SK-N-SH (cell line): ENCODE data around the gene GPRC5A. TPM values are rescaled to one million over a fixed set of nuclear protein-coding genes. Genes with fewer than 3 reads are reported as not detected.
A peak's percentile ranks its signal among the peaks of the same experiment; 100 is the strongest.

ENCODE experiments used
- ELF1 ChIP-seq: IDR thresholded peaks from 2 replicates; pipeline ENCODE4 v1.4.0; 2012
- GABPA ChIP-seq: IDR thresholded peaks from 2 replicates; pipeline ENCODE4 v1.4.0; 2012; ENCODE audit warnings: low read depth, mild to moderate bottlenecking
- IRF3 ChIP-seq: fragments of 150-350 bp; IDR thresholded peaks from 2 replicates; pipeline ENCODE4 v1.6.1; 2016; ENCODE audit warnings: mild to moderate bottlenecking, low read depth, low read length
- MEF2A ChIP-seq: IDR thresholded peaks from 2 replicates; pipeline ENCODE4 v1.4.0; 2012; ENCODE audit warnings: low read depth, borderline replicate concordance
- MXI1 ChIP-seq: IDR thresholded peaks from 2 replicates; pipeline ENCODE4 v1.6.1; 2012; ENCODE audit warnings: mild to moderate bottlenecking, low read depth, low read length, improper control_type of control experiment
- NFIC ChIP-seq: IDR thresholded peaks from 2 replicates; pipeline ENCODE4 v1.4.0; 2012; ENCODE audit warnings: borderline replicate concordance
- NRF1 ChIP-seq: IDR thresholded peaks from 2 replicates; pipeline ENCODE4 v1.6.1; 2012; ENCODE audit warnings: low read depth, mild to moderate bottlenecking, low read length
- PBX3 ChIP-seq: IDR thresholded peaks from 2 replicates; pipeline ENCODE4; 2012
- POLR2AphosphoS5 ChIP-seq: IDR thresholded peaks from 2 replicates; pipeline ENCODE4 v1.6.1; 2012; ENCODE audit warnings: low read depth, low read length
- RAD21 ChIP-seq: IDR thresholded peaks from 2 replicates; pipeline ENCODE4 v1.6.1; 2012; ENCODE audit warnings: mild to moderate bottlenecking, low read length
- REST ChIP-seq: IDR thresholded peaks from 2 replicates; pipeline ENCODE4 v1.6.1; 2012; ENCODE audit warnings: mild to moderate bottlenecking, low read depth, low read length, moderate library complexity
- RXRA ChIP-seq: IDR thresholded peaks from 2 replicates; pipeline ENCODE4 v1.4.0; 2012; ENCODE audit warnings: low read depth, mild to moderate bottlenecking, borderline replicate concordance
- SIN3A ChIP-seq: IDR thresholded peaks from 2 replicates; pipeline ENCODE4 v1.6.1; 2012; ENCODE audit warnings: low read depth, mild to moderate bottlenecking, low read length, moderate library complexity, borderline replicate concordance
- SMC3 ChIP-seq: IDR thresholded peaks from 2 replicates; pipeline ENCODE4 v1.6.1; 2012; ENCODE audit warnings: low read depth, low read length, improper control_type of control experiment
- TAF1 ChIP-seq: IDR thresholded peaks from 2 replicates; pipeline ENCODE4 v1.6.1; 2012; ENCODE audit warnings: low read depth, mild to moderate bottlenecking, low read length, moderate library complexity, borderline replicate concordance
- TCF12 ChIP-seq: IDR thresholded peaks from 2 replicates; pipeline ENCODE4 v1.4.0; 2012
- TEAD4 ChIP-seq: IDR thresholded peaks from 2 replicates; pipeline ENCODE4 v1.4.0; 2012; ENCODE audit warnings: mild to moderate bottlenecking, borderline replicate concordance; ENCODE audit not compliant: insufficient read depth
- USF1 ChIP-seq: IDR thresholded peaks from 2 replicates; pipeline ENCODE4 v1.4.0; 2012; ENCODE audit warnings: low read depth, borderline replicate concordance
- ZBTB33 ChIP-seq: IDR thresholded peaks from 2 replicates; pipeline ENCODE4 v1.4.0; 2012; ENCODE audit warnings: low read depth, borderline replicate concordance
- polyA plus RNA-seq, 3 experiments: library from polyadenylated mRNA; depleted of rRNA; stranded (reverse); fragments of >200 nt; gene quantifications; 2 replicates each; pipeline ENCODE4 v1.2.3, GENCODE V29; 2012

The GPRC5A gene
- polyA plus RNA-seq, 1 of the 3 experiments (the other 2 are of a cell fraction) = 12.7 TPM

- TF ChIP-seq PBX3 = peak; percentile 56
- TF ChIP-seq ZBTB33 = no peak
- no peak for TF ChIP-seq SMC3
- peak; percentile 93 for TF ChIP-seq TEAD4
- no peak for TF ChIP-seq GABPA
- no peak for TF ChIP-seq TAF1
- TF ChIP-seq USF1 = 0 out of 2 replicates have a peak, but pooled peaks have one; percentile 13
- TF ChIP-seq RXRA = peak; percentile 97
- TF ChIP-seq SIN3A = no peak
- no peak for TF ChIP-seq IRF3
- no peak for TF ChIP-seq MXI1
- peak; percentile 50; the same call in 1 of the 2 replicates for TF ChIP-seq POLR2AphosphoS5
- peak; percentile 74; the same call in 1 of the 2 replicates for TF ChIP-seq NFIC
- peak; percentile 22; the same call in 1 of the 2 replicates for TF ChIP-seq MEF2A
- TF ChIP-seq REST = 0 out of 2 replicates have a peak, but pooled peaks have one; percentile 24
- TF ChIP-seq TCF12 = peak; percentile 81
- no peak for TF ChIP-seq NRF1
- TF ChIP-seq RAD21 = no peak
- no peak for TF ChIP-seq ELF1
Measured at GRCh38 chr12:12870465-12870864, 20.9 kb upstream of the GPRC5A start (continued).
